DOHH2 (cell line): ENCODE measurements around the gene OR4E2.

Experiments
- EZH2phosphoT487 ChIP-seq: fragments of 200-600 bp; sonication (generic); IDR thresholded peaks from 2 replicates; pipeline ENCODE4 v1.6.1; 2017; ENCODE audit warnings: borderline replicate concordance, mild to moderate bottlenecking, antibody characterized with exemption, low read length, moderate library complexity, mixed read lengths
- TF ChIP-seq, protein P1 (sequence below): fragments of 200-600 bp; sonication (generic); IDR thresholded peaks from one replicate; pipeline ENCODE4 v1.5.1; 2014; ENCODE audit warnings: antibody characterized with exemption, mild to moderate bottlenecking, low read depth, low read length; ENCODE audit not compliant: poor library complexity, severe bottlenecking

- TF ChIP-seq, protein P1, sequence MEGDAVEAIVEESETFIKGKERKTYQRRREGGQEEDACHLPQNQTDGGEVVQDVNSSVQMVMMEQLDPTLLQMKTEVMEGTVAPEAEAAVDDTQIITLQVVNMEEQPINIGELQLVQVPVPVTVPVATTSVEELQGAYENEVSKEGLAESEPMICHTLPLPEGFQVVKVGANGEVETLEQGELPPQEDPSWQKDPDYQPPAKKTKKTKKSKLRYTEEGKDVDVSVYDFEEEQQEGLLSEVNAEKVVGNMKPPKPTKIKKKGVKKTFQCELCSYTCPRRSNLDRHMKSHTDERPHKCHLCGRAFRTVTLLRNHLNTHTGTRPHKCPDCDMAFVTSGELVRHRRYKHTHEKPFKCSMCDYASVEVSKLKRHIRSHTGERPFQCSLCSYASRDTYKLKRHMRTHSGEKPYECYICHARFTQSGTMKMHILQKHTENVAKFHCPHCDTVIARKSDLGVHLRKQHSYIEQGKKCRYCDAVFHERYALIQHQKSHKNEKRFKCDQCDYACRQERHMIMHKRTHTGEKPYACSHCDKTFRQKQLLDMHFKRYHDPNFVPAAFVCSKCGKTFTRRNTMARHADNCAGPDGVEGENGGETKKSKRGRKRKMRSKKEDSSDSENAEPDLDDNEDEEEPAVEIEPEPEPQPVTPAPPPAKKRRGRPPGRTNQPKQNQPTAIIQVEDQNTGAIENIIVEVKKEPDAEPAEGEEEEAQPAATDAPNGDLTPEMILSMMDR, result no peak
- TF ChIP-seq EZH2phosphoT487, result no peak
Observed at GRCh38 chr14:21712036-21712435, 58.4 kb downstream of the OR4E2 start.
